HEK293T (cell line): Measurements from ENCODE around the gene FZR1.

Experiments
- FOXA1 ChIP-seq: fragments of 450-650 bp; IDR thresholded peaks from 2 replicates; pipeline ENCODE4 v1.6.1; 2016; ENCODE audit warnings: mild to moderate bottlenecking
- NFRKB ChIP-seq: fragments of 450-650 bp; IDR thresholded peaks from 2 replicates; pipeline ENCODE4 v1.6.1; 2016; ENCODE audit warnings: mild to moderate bottlenecking, moderate library complexity
- PKNOX1 ChIP-seq: fragments of 450-650 bp; IDR thresholded peaks from 2 replicates; pipeline ENCODE4 v1.6.1; 2016
- SP1 ChIP-seq: fragments of 450-650 bp; IDR thresholded peaks from 2 replicates; pipeline ENCODE4 v1.6.1; 2017
- TARDBP ChIP-seq: fragments of 450-650 bp; IDR thresholded peaks from 2 replicates; pipeline ENCODE4 v1.6.1; 2016

GRCh38 chr19:3575949-3576673 is 70.0 kb downstream of the FZR1 start:
- TF ChIP-seq TARDBP (no peak), NFRKB (no peak), PKNOX1 (no peak), FOXA1 (no peak), SP1 (no peak)
